Tibial artery (tissue), 4 donors: ENCODE results near the gene HSPE1.
"Not testable (repeated sequence)": the region's sequence is repeated elsewhere in the genome, so short reads cannot be mapped to it uniquely, and the experiment has no call there.

ENCODE experiments used
- DNase-seq, 2 donors: peaks; one replicate each; pipeline ENCODE4 v3.0.0-alpha.2; 2019
- H3K27ac ChIP-seq, 2 donors: fragments of 200-600 bp; sonication (generic) in 1 of 2; 1 replicate in 1 of 2; 2 replicates in 1 of 2; pipeline ENCODE4 v1.5.1; 2018 to 2019; ENCODE audit warnings: mild to moderate bottlenecking in 1 of 2
- H3K27me3 ChIP-seq, 2 donors: fragments of 200-600 bp; sonication (generic) in 1 of 2; one replicate each; pipeline versions ENCODE4 v1.5.1 to v1.6.0; 2016 to 2019
- H3K36me3 ChIP-seq, 3 donors: fragments of 200-600 bp; sonication (generic) in 2 of 3; one replicate each; pipeline ENCODE4 v1.5.1; 2016 to 2019; ENCODE audit warnings: mild to moderate bottlenecking in 2 of 3
- H3K4me1 ChIP-seq, 4 donors: fragments of 200-600 bp; sonication (generic) in 2 of 4; 1 replicate in 3 of 4; 2 replicates in 1 of 4; pipeline ENCODE4 v1.5.1; 2016 to 2019
- H3K4me3 ChIP-seq, 2 donors: fragments of 200-600 bp; sonication (generic) in 1 of 2; 1 replicate in 1 of 2; 2 replicates in 1 of 2; pipeline ENCODE4 v1.5.1; 2018 to 2019; ENCODE audit warnings: mild to moderate bottlenecking in 2 of 2
- H3K9me3 ChIP-seq, 3 donors: fragments of 200-600 bp; sonication (generic) in 1 of 3; one replicate each; pipeline ENCODE4 v1.5.1; 2016 to 2019
- CTCF ChIP-seq, 2 experiments: fragments of 200-600 bp in 1 of 2; fragments of 450-650 bp in 1 of 2; IDR thresholded peaks; one replicate each; pipeline ENCODE4 v1.5.1; 2017 to 2019; ENCODE audit warnings: antibody characterized with exemption in 2 of 2, mild to moderate bottlenecking in 1 of 2, moderate library complexity in 1 of 2
- intact Hi-C: fragments of 100-400 bp; cut with DNase I; formaldehyde crosslinking; loops from one replicate; pipeline ENCODE4 v1.15.0; 2023; ENCODE audit warnings: low total_unique reads

Gene HSPE1

GRCh38 chr2:197543206-197543605, 43.0 kb downstream of the HSPE1 start:
- no peaks in the 10 kb centered on the region for H3K27me3 ChIP-seq
- no peaks in the 10 kb centered on the region for H3K4me1 ChIP-seq
- H3K4me3 ChIP-seq, result no peak overlapping the region
- H3K36me3 ChIP-seq, result peaks cover 24 to 75% (median 41%) of the 10 kb centered on the region in 3 donors
- H3K9me3 ChIP-seq, result no peaks in the 10 kb centered on the region
- no peak for DNase-seq
- no peak for TF ChIP-seq CTCF (IDR thresholded peaks at IDR 0.05)
- H3K27ac ChIP-seq, result no peak overlapping the region
- intact Hi-C loops, result no loop called here

GRCh38 chr2:197547163-197547900, 47.2 kb downstream of the HSPE1 start:
- Histone ChIP-seq H3K27ac (no peak overlapping the region), H3K4me1 (no peaks in the 10 kb centered on the region), H3K4me3 (no peak overlapping the region), H3K9me3 (no peaks in the 10 kb centered on the region), H3K27me3 (no peaks in the 10 kb centered on the region), H3K36me3 (peaks cover 33 to 90% (median 49%) of the 10 kb centered on the region in 3 donors)
- DNase-seq, result no peak
- TF ChIP-seq CTCF (IDR thresholded peaks at IDR 0.05), result no peak
- intact Hi-C loops, result no loop called here

- H3K4me1 ChIP-seq, result no peaks in the 10 kb centered on the region
- H3K27me3 ChIP-seq, result no peaks in the 10 kb centered on the region
- no peaks in the 10 kb centered on the region for H3K9me3 ChIP-seq
- no peak for TF ChIP-seq CTCF (IDR thresholded peaks at IDR 0.05)
- intact Hi-C loops, result no loop called here
- H3K4me3 ChIP-seq, result no peak overlapping the region
- DNase-seq, result no peak
- H3K36me3 ChIP-seq, result peaks cover 33 to 88% (median 44%) of the 10 kb centered on the region in 3 donors
- no peak overlapping the region for H3K27ac ChIP-seq
Measured at GRCh38 chr2:197548582-197548981, 48.4 kb downstream of the HSPE1 start.

- intact Hi-C loops, H3K4me1 ChIP-seq, H3K27me3 ChIP-seq, H3K27ac ChIP-seq, DNase-seq, H3K9me3 ChIP-seq, H3K4me3 ChIP-seq: not testable (repeated sequence)
- peaks cover 34 to 80% (median 45%) of the 10 kb centered on the region in 3 donors for H3K36me3 ChIP-seq
Measured at GRCh38 chr2:197551260-197551659, 51.1 kb downstream of the HSPE1 start.
